Stimulated activated CD4-positive, alpha-beta T cell treated with anti-CD3 and anti-CD28 coated beads, Interleukin-1b, Interleukin-23, amount 100 ng/mL, for 4 hours (primary cell): Measurements from ENCODE around the gene EBF4.
"Not testable (repeated sequence)": the region's sequence is repeated elsewhere in the genome, so short reads cannot be mapped to it uniquely, and the experiment has no call there.

Experiments used
- DNase-seq, 2 donors: peaks; one replicate each; pipeline ENCODE4 v3.0.0-alpha.2; 2020; ENCODE audit warnings: low read depth in 2 of 2

Gene EBF4

DNA sequence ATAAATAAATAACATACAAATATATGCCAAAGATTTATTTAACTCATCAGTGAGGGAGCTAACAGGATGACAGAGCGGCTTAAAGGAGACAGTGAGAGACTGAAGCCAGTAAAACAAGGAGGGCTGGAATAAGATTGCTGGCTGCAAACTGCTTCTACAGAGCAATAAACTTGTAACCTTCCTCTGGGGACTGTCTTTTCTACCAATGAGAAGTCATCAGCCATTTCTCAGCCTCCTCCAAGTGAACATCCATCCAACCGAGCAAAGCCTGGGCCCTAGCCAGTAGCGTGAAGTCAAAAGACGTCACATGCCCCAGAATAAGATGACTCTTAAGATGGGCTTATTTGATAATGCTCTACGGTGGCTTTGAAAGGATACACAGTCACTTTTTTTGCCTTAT is 65.4 kb downstream of the EBF4 start:
- DNase-seq, result no peak

DNA sequence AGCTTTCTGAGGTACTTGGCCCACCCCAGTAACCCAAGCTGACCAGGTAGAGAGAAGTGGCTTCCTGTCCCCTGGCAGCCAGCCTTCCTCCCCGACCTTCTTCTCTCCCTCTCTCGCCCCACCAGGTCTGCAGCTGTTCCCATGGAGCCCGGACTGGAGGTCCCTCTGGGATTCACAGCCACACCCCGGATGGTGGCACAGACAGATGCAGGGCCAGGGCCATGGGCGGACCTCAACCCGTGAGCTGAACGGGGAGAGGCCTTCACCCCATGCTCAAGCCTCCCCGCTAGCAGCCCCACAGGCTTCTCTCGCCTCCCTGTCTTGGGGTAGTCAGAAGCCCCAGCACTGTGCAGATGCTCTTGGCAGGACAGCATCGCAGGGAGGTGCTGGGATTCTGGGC is 66.6 kb downstream of the EBF4 start:
- no peak for DNase-seq

DNA sequence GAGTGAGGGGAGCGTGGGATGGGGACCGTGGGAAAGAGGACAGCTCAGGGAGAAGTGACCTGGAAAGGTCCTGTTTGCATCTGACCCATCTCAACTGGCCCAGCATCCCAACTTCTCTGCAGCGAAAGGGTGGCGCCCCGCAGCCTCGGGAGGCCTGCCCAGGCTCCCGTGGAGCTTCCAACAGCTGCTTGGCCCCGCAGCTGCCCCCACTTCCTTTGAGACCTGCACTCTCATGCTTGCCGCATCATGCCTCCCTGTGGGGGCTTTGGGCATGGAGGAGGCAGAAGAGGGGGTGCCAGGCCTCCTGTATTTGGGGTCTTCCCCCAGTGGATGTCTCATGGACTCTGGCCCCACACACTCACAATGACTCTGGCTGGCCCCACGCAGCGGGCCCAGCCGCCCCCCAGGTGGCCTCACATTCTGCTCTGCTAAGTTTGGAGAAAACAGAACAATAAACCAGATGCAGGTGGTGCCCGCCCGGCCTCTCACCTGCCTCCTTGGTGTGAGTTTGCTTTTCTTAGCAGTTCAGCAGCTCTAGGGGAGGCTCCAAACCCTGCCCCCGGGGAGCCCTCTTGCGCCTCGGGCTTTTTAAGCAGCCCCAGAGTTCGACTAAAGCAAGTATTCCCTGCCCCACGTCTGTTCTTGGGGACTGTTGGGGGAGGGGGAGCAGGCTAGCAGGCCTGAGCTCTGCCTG is 67.2 kb downstream of the EBF4 start:
- no peak for DNase-seq

DNA sequence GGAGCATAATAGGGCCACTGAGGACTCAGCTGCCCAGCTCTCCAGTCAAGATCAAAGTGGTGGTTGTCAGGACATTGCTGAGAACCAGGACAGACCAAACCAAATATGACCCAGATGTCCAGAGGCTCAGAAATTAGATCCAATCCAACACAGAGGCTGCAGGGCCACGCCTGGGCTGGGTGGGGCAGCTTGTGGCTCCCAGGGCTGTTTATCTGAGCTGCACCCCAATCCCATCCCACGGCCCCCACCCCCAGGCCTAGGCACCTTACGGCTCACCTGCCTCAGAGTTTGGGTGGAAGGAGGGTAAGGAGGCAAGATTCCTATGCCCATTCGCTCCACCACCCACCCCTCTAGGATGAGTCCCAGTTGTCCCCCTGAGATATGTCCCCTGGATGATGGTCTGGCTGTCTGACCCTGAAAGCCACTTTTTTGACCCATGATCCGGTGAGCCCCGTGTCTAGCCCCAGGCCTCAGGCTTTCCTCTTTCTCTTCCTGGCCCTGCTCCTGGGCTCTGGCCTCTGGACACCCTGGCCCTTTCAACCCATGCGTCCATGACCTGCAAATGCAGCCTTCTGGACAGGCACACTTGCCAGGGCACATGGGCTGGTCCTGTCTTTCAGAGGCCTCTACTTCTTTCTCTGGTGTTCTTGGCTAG is 67.8 kb downstream of the EBF4 start:
- DNase-seq, result no peak

DNA sequence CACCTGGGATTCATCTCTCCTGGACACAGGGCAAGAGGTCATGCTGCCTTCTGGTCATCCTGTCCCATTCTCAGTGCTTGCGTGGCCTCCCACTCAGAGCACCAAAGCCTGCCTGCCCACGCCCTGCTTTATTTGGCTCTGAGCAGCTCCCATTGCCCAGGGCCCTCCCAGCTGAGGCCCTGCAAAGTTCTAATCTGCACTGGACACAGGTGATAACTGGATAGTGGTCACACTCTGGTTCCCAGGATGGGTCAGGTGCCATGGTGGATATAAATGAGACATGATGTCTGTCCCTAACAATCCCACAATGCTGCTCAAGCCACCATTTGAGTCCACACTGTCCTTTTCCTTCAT is 68.3 kb downstream of the EBF4 start:
- no peak for DNase-seq

DNA sequence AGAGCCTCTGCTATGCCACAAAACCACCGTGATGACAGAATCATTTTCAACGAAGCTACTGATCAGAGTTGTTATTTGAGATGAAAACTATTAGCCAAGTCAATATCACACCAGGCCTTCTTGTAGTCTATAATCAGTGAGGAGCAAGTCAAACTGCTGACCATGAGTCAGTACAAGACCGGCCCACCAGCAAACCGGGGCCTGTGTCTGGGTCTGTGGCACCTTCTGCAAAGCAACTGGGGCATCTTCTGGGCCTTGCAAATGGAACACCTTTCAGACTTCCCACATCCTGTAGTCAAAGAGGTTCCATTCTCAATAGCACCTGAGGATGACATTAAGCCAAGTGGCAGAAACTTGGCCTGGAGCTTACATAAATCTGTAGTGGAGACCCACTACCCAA is 69.3 kb downstream of the EBF4 start:
- no peak for DNase-seq

DNA sequence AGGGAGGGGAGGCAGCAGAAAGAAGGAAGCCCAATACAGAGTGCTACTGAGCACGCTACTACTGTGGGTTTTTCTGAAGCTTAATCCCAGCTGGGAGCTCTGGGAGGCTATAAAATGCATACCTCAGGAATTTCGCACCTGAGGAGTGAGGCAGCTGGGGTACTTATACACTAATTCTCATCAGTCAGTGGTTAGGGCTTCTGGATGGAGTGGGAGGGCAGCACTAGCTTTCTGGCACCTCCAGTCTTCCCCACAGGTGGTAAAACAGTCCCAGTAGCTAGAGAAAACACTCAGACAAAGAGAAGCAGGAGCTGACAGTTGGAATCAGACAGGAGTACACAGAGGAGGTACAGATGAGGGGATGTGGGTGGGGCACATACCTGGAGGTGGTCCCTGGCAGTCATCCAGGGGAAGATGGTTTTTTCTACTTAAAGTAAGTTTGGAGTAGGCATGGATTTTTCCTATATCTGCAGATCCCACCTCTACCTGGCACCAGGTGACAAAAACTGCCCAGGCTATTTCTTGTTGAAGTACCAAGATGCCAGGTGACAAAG is 70.1 kb downstream of the EBF4 start:
- DNase-seq, result no peak

DNA sequence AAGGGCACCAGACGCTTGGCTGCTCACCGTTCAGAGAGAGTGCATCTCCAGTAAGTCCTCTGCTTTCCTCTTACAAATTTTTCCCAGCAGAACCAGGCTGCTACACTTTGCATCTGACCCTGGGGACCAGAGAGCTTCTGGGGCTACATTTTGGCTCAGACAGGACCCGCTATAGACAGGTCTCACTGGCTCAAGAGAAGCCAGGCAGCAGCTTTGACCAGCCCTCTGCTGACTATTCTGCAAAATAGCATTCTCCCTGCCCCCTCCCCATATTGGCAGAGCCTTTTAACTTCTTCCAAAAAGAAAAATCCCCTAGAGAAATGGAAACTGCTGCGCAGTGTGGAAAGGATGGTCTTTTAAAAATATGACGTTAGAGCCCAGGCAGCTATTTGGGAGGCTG is 70.6 kb downstream of the EBF4 start:
- DNase-seq, result no peak

DNA sequence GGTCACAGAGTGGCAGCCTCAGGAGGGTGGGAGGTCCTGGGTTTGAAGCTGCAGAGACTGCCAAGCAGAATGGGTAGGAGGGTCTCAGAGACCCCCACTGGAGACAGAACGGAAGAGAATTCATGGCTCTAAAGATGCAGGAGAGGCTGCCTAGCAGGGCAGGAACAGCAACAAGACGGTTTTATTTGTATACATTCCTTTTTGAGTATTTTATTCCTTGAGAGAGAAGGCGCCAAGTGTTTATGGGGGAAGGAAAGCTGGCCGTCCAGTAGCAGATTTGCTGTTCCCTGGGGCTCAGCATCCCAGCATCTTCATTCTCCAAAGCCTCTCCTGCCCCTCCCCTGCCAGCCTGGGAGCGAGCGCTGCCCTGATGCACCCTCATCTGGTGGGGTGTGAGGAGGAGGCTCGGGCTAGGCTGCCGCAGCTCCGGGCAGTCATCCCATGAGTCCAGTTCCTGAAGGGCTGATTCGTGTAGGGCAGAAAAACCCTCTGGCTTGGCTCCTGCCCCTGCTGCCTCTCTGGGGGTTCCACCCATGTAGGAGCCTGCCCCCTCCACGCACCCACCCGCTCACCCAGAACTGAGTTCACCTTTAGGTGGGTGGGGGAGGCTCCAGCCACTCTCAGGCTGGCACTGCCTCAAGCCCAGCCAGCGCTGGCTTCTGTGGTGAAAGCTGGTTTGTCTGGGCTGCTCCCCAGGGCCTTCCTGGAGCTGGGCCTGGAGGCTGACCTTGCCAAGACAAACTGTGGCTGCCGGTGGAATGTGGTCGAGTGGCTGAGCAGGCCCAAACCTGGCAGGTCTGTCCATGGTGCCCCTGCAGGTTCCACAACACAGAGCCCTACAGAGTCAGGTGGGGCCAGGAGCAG is 75.4 kb downstream of the EBF4 start:
- DNase-seq, result no peak

DNA sequence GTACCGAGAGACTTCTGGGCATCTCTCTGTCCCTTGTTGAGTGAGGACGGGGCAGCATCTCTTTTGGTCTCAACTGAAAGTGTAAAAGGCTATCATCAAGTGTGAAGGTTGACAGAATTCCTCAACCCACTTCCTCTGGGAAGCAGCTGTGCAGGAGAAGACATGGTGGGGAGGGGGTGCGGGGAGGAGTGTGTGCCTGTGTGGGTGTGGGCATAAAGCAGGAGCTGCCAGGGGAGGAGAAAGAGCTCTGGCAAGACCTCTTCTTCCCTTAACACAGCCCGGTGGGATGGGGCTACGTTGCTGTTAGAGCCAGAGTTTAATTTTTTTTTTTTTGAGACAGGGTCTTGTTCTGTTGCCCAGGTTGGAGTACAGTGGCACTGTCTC is 76.0 kb downstream of the EBF4 start:
- no peak for DNase-seq

DNA sequence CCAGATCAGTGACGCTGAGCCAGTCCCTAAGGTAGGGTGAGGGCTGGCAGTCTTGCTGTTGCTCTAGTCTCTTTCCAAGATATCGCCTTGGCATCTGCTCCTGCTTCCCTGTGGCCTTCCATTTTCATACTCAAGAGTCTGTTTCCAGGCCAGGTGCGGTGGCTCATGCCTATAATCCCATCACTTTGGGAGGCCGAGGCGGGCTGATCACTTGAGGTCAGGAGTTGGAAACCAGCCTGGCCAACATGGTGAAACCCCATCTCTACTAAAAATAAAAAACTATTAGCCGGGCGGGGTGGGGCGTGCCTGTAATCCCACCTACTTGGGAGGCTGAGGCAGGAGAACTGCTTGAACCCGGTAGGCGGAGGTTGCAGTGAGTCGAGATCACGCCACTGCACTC is 77.5 kb downstream of the EBF4 start:
- DNase-seq, result not testable (repeated sequence)

DNA sequence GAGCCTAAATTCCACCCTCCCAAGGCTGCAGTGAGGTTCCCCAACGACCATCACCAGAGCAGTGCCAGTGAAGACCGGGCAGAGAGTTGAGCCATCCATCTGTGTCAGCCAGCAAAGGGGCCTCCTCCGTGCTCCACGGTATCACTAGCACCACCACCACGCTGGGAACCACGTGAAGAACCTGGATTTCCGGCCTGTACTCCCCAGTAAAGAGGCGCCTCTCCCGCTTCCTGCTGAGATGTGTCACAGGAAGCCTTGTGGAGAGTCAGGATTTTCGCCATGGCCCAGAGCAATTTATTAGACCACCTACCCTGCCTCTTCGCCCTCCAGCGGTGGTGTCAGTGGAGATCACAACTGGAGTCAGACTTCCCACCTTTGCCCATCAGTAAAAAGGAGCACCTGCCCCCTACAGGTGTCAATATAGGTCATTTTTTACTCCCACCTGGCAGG is 79.1 kb downstream of the EBF4 start:
- no peak for DNase-seq

DNA sequence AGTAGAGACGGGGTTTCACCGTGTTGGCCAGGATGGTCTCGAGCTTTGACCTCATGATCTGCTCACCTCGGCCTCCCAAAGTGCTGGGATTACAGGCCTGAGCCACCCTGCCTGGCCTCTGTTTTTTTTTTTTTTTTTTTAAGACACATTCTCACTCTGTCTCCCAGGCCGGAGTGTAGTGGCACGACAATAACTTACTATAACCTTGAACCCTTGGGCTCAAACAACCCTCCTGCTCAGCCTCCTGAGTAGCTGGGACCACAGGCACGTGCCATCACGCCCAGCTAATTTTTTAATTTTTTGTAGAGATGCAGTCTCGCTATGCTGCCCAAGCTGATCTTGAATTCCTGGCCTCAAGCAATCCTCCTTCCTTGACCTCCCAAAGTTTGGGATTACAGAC is 81.2 kb downstream of the EBF4 start:
- DNase-seq, result no peak

DNA sequence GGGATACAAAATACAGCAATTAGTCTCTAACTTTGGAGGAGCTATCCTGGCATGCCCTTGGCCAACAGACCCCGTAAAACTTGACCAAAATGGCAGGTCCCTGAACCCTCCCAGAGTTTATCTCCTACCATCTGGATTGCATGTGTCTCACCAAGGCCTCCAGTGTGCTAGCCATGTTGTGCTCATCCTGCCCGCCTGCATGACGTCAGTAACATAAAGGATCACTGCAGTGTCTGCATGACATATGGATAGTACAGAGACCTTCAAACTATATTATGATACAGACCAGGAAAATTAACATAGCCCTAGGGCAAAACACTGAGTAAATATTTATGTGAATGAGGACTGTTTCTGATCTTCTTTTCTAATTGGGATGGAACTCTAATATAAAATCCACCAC is 82.6 kb downstream of the EBF4 start:
- DNase-seq, result no peak

DNA sequence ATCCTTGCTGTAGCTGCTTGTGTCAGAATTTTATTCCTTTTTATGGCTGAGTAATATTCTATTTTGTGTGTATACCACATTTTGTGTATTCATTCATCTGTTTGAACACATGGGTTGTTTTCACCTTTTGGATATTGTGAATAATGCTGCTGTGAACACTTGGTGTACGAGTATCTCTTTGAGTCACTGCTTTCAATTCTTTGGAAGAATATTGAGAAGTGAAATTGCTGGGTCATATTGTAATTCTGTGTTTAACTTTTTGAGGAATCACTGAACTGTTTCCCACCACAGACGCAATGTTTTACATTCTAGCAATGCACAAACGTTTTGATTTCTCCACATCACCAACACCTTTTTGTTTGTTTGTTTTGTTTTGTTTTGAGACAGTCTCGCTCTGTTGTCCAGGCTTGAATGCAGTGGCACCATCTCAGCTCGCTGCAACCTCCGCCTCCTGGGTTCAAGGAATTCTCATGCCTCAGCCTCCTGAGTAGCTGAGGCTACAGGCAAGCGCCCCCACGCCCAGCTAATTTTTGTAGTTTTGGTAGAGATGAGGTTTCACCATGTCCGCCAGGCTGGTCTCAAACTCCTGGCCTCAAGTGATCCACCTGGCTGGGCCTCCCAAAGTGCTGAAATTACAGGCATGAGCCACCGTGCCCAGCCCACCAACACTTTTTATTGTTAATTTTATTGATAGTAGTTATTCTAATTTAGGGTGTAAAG is 86.2 kb downstream of the EBF4 start:
- DNase-seq, result no peak

DNA sequence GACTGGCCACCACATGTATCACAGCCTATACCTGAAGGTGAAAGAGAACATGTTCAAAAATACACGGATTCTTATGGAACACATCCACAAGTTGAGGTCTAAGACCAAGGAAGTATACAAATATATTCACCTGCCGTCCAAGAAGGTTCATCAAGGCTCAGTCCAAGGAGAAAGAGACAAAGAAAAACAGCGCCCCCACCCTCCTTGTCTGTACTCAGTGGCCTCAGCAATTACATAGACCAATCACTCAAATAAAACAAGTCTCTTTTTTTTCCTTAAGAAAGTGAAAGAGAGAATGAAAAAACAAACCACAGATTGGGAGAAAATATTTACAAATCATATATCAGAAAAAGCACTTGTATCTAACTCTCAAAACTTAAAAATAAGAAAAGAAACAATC is 88.4 kb downstream of the EBF4 start:
- DNase-seq, result no peak

DNA sequence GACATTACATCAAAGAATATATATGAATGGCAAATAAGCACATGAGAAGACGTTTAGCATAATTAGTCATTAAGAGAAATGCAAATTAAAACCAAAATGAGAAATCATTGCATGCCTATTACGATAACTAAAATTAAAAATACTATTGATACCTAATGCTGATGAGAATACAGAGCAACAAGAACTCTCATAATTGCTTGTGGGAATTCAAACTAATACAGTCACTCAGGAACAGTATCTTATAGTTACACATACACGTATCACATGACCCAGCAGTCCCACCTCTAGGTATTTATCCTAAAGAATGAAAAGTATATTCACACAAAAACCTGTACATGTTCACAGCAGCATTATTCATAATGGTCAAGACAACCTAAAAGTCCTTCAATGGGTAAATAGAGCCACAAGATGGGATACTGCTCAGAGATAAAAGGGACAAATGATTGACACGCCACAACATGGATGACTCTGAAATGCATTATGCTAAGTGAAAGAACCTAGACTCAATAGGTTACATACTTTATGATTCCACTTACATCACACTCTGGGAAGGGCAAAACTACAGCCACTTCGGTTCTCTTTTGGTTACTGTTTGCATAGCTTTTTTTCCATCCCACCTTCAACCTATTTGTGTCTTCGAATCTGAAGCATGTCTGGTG is 91.5 kb downstream of the EBF4 start:
- no peak for DNase-seq

DNA sequence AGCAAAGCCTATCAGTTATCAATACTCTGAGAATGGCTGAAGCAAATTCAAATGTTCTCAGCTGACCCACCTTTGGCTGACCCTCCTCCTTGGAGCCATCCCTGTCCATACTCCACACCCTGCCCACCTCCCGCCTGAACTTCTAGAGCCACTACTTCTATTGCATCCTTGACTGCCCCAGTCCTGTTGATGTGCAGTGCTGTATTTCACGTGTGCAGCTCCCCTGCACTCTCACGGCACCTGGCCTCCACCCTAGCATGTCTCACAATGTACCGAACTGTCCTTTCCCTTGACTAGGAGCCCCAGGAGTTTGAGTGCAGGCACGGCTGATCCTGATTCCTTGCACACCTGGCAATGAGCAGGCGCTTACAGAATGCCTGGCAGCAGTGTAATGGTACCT is 100.9 kb downstream of the EBF4 start:
- DNase-seq, result no peak

DNA sequence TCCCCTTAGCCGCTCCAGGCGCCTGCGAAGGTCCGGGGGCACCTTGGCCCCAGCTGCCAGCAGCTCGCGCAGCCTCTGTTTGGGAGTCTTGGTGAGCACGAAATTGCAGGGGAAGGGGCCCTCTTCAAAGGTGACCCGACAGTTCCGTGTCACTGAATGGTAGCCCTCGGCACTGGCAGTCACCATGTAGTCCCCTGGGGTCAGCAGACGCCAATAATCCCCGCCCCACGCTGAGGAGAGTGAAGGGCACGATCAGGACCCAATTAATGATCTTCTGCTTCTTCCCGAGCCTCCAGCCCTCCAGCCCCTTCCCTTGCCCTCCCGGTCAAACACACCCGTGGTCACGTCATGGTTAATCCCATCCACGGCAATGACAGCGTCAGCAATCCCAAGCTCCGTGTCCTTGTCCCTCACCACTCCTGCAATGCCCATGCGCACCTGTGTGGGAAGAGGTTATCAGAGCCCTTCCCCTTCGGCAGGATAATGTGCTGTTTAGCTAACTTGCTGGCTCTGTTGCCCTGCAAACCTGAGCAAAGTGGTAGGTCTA is 101.7 kb downstream of the EBF4 start:
- DNase-seq, result no peak

DNA sequence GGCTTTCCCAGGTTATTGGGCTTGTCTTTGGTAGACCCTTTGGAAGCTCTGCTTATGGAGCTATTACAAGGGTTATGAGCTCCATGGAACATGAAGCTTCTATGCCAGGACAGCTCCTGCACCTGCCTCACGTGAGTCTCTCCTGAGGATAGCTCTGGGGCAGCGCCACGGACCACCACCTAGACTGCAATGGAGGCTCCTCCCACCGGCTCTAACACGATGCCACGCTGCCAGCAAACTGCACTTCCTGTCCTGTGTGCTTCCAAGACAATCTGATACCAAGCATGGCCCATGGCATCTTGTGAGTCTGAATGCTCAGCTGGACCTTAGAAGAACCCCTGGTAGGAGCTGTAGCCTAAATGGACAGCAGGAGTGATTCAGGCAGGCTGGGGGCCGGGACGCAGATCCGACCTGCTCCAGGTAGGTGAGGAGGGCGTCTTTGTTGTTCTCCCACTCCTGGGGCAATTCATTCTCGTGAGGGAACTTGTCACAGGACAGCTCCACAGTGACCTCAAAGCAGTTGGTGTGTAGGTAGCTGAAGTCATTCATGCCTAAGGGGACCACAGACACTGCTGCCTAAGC is 102.4 kb downstream of the EBF4 start:
- no peak for DNase-seq

DNA sequence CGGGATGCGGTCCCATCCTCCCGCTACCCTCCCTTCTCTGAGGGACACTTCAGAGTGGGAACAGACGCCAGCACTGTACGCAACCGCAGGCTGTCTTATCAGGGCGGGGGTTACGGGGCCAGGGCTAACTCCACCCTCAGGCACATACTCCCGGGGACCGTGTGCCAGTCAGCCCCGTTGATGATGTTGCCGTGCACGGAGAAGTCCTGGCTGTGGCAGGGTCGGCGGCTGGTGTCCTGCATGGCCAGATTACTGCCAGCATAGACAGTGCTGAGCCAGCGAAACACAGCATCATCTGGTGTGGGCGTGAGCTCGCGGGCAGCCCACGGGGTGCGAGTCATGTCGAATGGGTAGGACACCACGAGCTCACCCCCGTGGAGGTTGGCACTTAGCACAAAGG is 102.9 kb downstream of the EBF4 start:
- no peak for DNase-seq
